ENCODE results near the gene ZNF578. TPM values are rescaled to one million over a fixed set of nuclear protein-coding genes. Genes with fewer than 3 reads are reported as not detected.

Gene ZNF578
- total and polyA plus RNA-seq, 2 of the 8 experiments (the other 6 are each of a cell fraction or from before 2014, with no cell fraction given), result 1.6 to 4.2 TPM

DNA sequence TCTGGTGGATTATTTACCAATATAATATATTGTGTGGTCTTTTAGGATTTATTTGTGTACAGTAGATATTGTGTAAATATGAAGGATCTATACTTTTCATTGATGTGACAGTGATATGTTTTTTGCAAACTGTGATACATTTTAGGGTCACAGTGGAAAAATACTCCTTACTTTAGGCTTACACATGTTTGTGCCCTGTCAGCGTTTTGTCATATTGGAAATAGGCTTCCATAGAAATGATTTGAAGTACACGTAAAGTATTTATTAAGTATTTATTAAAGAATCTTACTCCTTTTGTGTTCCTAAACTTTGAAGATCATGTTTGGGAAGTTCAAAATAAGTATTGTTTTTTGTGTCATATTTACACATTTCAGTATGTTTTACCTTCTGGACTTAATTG is 79.1 kb downstream of the ZNF578 start:
- Histone ChIP-seq H3K4ac (replicated peaks; ENCODE audit: insufficient read length, low read depth, low read length) (no peak overlapping the region), H2BK12ac (ENCODE audit: low read depth, low read length) (no peak overlapping the region), H3K56ac (replicated peaks; ENCODE audit: insufficient read length, low read depth, low read length) (no peak overlapping the region), H3K9me3 (ENCODE audit: insufficient read depth in 2 of 2, low read depth in 1 of 2, low read length in 1 of 2) (no peaks in the 10 kb centered on the region), H2AFZ (ENCODE audit: low read length) (no peak overlapping the region), H3K4me3 (ENCODE audit: extremely low read depth in 1 of 4, insufficient read depth in 2 of 4, low read depth in 3 of 4, low read length in 4 of 4) (no peak overlapping the region), H4K5ac (ENCODE audit: insufficient read length, low read depth, low read length) (no peak overlapping the region), H2BK120ac (replicated peaks; ENCODE audit: low read depth, low read length) (no peak overlapping the region), H3K27ac (ENCODE audit: low read depth, low read length) (no peak overlapping the region), H2BK15ac (ENCODE audit: low read length) (no peak overlapping the region), H2BK20ac (ENCODE audit: low read length) (no peak overlapping the region), H4K8ac (ENCODE audit: extremely low read depth, insufficient read depth, low read length) (no peak overlapping the region), H3K9ac (replicated peaks in 1 of 4; ENCODE audit: extremely low read depth in 1 of 4, low read depth in 3 of 4, low read length in 3 of 4) (no peak overlapping the region), H2BK5ac (ENCODE audit: low read depth, low read length) (no peak overlapping the region), H3K79me2 (ENCODE audit: control insufficient read depth in 1 of 2, insufficient read depth in 2 of 2, low read length in 2 of 2) (peaks cover 0 to 9% of the 10 kb centered on the region in 2 experiments; a peak in 2 of 4 replicates), H3K18ac (ENCODE audit: extremely low read depth, low read length) (no peak overlapping the region), H3K4me2 (ENCODE audit: insufficient read depth in 1 of 2, low read depth in 2 of 2, low read length in 2 of 2) (no peak overlapping the region), H2AK5ac (ENCODE audit: low read depth, low read length) (no peak overlapping the region), H3K23ac (ENCODE audit: insufficient read length) (no peak overlapping the region), H4K20me1 (replicated peaks in 1 of 2; ENCODE audit: control insufficient read depth in 1 of 2, insufficient read depth in 2 of 2, low read length in 2 of 2) (peaks cover 0 to 3% of the 10 kb centered on the region in 2 experiments), H3K79me1 (ENCODE audit: low read depth, low read length) (no peaks in the 10 kb centered on the region), H3K27me3 (replicated peaks in 1 of 4; ENCODE audit: control insufficient read depth in 3 of 4, extremely low read depth in 1 of 4, insufficient read depth in 3 of 4, low read length in 3 of 4) (no peaks in the 10 kb centered on the region; a peak in 1 of 7 replicates), H3K4me1 (replicated peaks in 1 of 4; ENCODE audit: control insufficient read depth in 3 of 4, insufficient read depth in 4 of 4, low read length in 3 of 4) (peaks cover 0 to 4% (median 0%) of the 10 kb centered on the region in 4 experiments; a peak in 3 of 7 replicates), H3K14ac (ENCODE audit: insufficient read length) (no peak overlapping the region), H3K36me3 (ENCODE audit: control insufficient read depth in 2 of 4, insufficient read depth in 4 of 4, low read length in 3 of 4) (no peaks in the 10 kb centered on the region), H4K91ac (replicated peaks; ENCODE audit: insufficient read length, low read length) (no peak overlapping the region), H3K23me2 (ENCODE audit: low read depth, low read length) (peaks cover 13% of the 10 kb centered on the region)
- DNase-seq (ENCODE audit: low read depth in 1 of 2, low spot score in 2 of 2) (no peak), FAIRE-seq (no peak)
- ChIA-PET CTCF (ENCODE audit: partially characterized antibody) (no interaction called here), POLR2A (ENCODE audit: partially characterized antibody) (no interaction called here)
- TF ChIP-seq ZNF274 (IDR thresholded peaks at IDR 0.05; ENCODE audit: borderline replicate concordance, extremely low read depth, low read length) (no peak), MAFK (IDR thresholded peaks at IDR 0.05; ENCODE audit: low read depth, low read length) (peak; percentile 51; the same call in 1 of the 2 replicates)
- 84% methylated on average over 2 of the region's 2 CpGs; no CpG with 5 or more reads in 1 of the 2 experiments for WGBS, 2 experiments (ENCODE audit: extremely low coverage in 1 of 2, insufficient coverage in 1 of 2, insufficient read length in 1 of 2, insufficient replicate concordance in 2 of 2, low coverage in 1 of 2, low lambda C conversion rate in 2 of 2, missing lambda C conversion rate in 1 of 2)

All from H1 (cell line).